ENCODE data around the gene SLC39A11.
"Not testable (repeated sequence)": the region's sequence is repeated elsewhere in the genome, so short reads cannot be mapped to it uniquely, and the experiment has no call there.

SLC39A11 gene

GRCh38 chr17:73007407-73007806 is 85.1 kb downstream of the SLC39A11 start:
- DNase-seq (ENCODE audit: low spot score): no peak

GRCh38 chr17:73005360-73005759 is 87.1 kb downstream of the SLC39A11 start:
- no peak for DNase-seq (ENCODE audit: low spot score)

DNA sequence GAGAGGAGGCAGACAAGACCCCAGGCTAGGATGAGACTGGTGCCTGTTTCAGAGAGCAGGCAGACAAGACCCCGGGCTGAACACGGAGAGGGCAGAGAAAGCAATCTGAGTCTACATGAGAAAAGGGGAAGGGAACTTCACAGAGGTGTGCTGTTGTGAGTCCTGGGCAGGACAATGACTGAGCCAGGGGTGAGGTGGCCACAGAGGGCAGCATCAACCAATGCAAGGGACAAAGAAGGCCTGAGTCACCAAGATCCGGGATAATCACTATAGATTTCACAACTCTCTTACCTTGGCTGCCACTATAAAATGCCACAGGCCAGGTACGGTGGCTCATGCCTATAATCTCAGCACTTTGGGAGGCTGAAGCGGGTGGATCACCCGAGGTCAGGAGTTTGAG is 89.0 kb downstream of the SLC39A11 start:
- peak; percentile 55 for DNase-seq (ENCODE audit: low spot score)

DNA sequence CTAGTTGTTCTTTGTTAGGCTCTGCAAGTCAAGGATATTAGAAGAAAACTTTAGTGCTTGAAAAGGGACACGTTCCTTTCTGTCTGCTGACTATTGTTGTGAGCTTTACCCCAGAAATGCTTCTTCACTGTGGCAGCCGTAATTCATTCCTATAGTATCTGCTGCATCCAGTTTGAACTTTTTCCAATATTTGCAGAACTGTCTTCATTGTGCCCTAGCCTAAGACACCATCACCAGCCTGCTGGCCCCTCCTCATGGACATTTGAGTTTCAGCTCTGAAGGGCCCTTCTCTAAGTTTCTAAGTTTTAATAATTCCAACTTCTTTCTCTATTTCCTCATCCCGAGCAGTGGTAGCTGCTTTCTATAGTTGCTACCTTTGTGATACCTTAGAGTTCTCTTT is 91.7 kb downstream of the SLC39A11 start:
- no peak for DNase-seq (ENCODE audit: low spot score)

GRCh38 chr17:72999474-72999873 is 93.0 kb downstream of the SLC39A11 start:
- not testable (repeated sequence) for DNase-seq (ENCODE audit: low spot score)

DNA sequence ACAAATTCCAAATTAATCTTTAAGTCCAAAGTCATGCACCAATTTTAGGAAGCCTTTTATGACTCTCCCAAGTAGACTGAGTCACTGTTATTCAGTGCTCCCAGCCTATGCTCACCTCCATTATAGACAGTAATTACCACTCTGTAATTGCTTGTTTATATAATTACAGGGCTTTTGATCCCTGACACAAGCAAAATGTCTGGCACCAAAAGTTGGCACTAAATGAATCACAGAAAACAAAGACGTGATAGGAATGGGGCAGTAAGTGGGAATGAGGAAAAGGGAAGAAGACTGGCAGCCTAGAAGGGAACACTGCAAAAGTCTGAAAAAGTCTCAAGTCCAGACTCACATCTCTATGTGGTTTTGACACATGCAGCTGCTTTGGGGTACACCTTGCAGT is 94.1 kb downstream of the SLC39A11 start:
- DNase-seq (ENCODE audit: low spot score): no peak

GRCh38 chr17:72997559-72997958 is 94.9 kb downstream of the SLC39A11 start:
- DNase-seq (ENCODE audit: low spot score): no peak

DNA sequence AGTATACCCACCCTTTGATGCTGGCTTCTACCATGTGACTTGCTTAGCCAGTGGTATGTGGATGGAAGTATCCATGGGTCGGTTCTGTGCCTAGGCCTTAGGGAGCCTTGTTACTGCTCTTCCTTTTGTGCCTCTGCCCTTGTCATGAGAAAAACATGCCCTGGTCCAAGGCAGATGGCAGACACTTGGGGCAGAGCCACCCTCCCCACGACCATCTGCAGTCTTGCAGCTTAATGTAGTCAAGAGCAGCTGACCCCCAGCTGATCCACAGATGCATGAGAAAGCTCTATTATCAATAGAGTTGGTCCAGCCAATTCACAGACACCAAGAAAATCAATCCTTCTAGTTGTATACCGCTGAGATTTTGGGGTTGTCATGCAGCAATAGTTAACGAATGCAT is 95.7 kb downstream of the SLC39A11 start:
- DNase-seq (ENCODE audit: low spot score): no peak

GRCh38 chr17:72995008-72995656 is 97.4 kb downstream of the SLC39A11 start:
- DNase-seq (ENCODE audit: low spot score): no peak

DNA sequence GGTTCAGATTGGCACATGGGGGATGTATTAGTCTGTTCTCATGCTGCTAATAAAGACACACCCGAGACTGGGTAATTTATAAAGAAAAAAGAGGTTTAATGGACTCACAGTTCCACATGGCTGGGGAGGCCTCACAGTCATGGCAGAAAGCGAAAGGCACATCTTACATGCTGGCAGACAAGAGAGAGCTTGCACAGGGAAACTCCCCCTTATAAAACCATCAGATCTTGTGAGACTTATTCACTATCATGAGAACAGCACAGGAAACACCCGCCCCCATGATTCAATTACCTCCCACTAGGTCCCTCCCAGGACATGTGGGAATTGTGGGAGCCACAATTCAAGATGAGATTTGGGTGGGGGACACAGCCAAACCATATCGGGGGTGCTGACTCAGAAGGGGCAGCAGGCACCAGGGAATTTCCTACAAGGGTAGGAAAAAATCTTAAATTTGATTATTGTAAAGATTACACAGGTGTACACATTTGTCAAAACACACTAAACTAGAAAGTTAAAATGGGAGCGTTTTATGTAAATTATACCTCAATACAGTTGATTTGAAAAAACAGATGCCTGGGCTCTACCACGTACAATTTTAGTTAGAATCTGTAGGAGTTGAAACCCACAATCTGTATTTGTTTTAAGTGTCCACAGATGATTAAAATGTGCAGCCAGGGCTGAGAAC is 99.6 kb downstream of the SLC39A11 start:
- not testable (repeated sequence) for DNase-seq (ENCODE audit: low spot score)

- DNase-seq (ENCODE audit: low spot score): no peak
Observed at GRCh38 chr17:72991651-72992050, 100.8 kb downstream of the SLC39A11 start.

GRCh38 chr17:72989074-72989610 is 103.3 kb downstream of the SLC39A11 start:
- DNase-seq (ENCODE audit: low spot score): no peak

DNA sequence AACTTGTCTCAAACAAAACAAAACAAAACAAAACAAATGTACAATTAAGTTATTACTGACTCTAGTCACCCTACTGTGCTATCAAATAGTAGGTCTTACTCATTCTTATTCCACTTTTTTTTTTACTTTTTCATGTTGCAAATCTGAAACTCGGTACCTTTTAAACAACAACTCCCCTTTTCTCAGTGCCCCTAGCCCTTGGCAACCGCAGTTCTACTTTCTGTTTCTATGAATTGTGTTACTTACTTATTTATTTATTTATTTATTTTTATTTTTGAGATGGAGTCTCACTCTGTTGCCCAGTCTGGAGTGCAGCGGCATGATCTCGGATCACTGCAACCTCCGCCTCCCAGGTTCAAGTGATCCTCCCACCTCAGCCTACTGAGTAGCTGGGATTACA is 104.0 kb downstream of the SLC39A11 start:
- no peak for DNase-seq (ENCODE audit: low spot score)

GRCh38 chr17:72987166-72987565 is 105.3 kb downstream of the SLC39A11 start:
- no peak for DNase-seq (ENCODE audit: low spot score)

DNA sequence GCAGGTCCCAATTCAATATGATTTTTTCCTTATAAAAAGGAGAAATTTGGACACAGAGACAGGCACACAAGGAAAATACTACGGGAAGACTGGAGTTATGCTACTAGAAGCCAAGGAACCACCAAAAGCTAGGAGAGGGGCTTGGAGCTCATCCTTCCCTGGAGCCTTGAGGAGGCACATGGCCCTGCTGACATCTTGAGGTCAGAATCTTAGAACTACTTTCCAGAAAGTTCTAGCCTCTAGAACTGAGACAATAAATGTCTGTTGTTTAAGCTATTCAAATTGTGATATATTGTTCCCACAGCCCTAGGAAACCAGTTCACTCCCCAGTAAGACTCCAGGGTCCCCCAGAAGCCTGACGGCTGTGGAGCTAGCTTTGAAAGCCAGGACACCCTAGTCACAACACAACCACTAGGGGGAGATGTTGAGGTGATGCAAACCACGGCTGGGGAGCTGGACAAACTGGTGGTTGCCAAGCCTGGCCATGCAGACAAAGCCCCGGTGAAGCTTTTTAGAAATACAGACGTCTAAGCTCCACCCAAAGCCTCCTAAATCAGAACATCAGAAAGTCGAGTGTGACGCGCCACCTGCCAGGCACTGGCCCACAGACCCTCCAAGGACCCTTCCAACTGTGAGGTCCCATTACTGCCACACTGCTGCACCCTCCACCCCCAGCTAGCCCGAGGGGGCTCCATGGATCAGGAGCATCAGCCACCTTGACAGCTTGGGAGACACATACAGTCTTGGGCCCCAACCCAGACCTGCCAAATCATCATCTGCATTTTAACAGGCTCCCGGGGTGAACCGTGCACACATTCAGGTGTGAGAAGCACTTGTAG is 106.4 kb downstream of the SLC39A11 start:
- DNase-seq (ENCODE audit: low spot score): peak; percentile 82

DNA sequence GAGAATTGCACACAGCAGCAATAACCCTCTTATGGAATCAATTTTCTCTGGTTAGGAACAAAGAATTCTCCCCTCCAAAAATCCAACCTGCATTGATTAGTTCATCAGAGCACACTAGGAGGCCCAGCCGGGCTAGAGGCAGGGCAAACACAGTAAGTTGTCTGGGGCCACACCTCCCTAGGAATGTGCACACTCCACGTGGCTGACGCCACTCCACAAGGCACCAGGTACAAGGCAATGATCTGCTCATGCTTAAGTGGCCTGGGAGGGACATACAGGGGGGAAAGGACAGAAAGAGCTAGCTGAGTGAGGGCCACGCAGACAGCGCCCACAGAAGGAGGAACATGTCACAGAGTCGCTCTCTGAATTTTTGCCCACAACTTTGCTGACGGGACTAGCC is 107.6 kb downstream of the SLC39A11 start:
- DNase-seq (ENCODE audit: low spot score): no peak

- DNase-seq (ENCODE audit: low spot score): no peak
Observed at GRCh38 chr17:72984145-72984925, 108.2 kb downstream of the SLC39A11 start.

DNA sequence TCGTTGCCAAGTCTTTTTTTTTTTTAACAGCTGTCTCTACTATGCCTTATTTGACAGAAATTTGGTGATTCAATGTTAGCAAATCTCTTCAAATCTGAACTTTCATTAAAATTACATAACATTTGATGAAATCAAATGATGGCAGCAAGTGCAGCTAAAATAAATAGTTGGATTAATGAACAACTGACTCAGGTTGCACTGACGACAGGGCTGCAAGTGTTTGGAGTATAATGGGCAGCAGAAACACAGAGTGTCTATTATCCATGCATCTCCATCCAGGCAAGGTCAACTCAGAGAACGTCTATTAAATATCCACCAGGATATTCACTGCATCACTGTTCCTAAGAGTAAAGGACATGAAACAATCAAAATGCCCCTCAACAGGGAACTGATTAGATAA is 109.8 kb downstream of the SLC39A11 start:
- DNase-seq (ENCODE audit: low spot score): no peak

- DNase-seq (ENCODE audit: low spot score): no peak
Observed at GRCh38 chr17:72978593-72979218, 113.8 kb downstream of the SLC39A11 start.

DNA sequence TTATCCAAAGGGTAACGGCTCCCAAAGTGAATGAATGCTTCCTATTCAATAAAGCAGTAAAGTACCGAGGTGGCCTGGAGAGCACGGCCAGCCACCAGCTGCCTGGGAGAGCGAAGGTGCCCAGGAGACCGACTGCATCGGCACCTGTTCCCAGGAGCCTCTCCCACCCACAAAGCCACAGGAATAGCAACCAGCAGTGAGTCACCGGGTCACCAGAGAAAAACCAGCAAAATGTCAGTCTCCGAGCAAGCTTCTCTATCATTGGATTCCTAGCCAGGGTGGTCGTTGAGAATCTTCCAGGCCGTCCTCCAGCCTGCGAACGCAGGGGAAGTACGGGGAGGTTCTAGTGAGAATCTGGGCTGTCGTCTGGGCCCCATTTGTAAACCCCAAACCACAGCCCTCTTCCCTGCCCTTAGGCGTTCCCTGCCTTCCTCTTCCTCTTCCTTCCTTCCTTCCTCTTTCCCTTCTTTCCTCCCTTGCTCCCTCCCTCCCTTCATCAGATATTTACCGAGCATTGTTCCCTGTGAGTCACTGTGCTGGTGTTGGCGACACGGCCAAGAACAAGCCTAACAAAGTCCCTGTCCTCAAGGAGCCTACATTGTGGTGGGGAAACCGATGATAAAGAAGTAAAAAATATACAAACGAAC is 114.6 kb downstream of the SLC39A11 start:
- DNase-seq (ENCODE audit: low spot score): no peak
